B cell (primary cell): ENCODE measurements around the gene MTX2. TPM values are rescaled to one million over a fixed set of nuclear protein-coding genes. Genes with fewer than 3 reads are reported as not detected.

ENCODE experiments used
- ATAC-seq: fragments of 200-7000 bp; cut with Tn5 transposase; one replicate; pipeline ENCODE4 v1.10.0; 2021; ENCODE audit warnings: low read depth, mild to moderate bottlenecking, moderate number of reproducible peaks, moderate library complexity
- CTCF ChIA-PET: fragments of 350-600 bp; sonication (Branson Sonifier 250); formaldehyde crosslinking; loops from one replicate; lab custom pipeline; 2021; ENCODE audit warnings: antibody characterized with exemption, inconsistent platforms; lab: Charles Lee
- POLR2A ChIA-PET: fragments of 350-600 bp; sonication (Branson Sonifier 250); formaldehyde crosslinking; loops from one replicate; lab custom pipeline; 2021; ENCODE audit warnings: antibody characterized with exemption; lab: Charles Lee
- DNase-seq: peaks from one replicate; pipeline ENCODE4 v3.0.0; 2013
- H2AFZ ChIP-seq: 2 replicates; pipeline ENCODE4 v1.6.1; 2012; ENCODE audit warnings: mild to moderate bottlenecking, low read depth, low read length; ENCODE audit not compliant: insufficient read depth, poor library complexity, severe bottlenecking
- H3K27ac ChIP-seq, 2 donors: 1 replicate in 1 of 2; 2 replicates in 1 of 2; pipeline ENCODE4 v1.5.1; 2012 to 2013; ENCODE audit warnings: low read length in 2 of 2, mild to moderate bottlenecking in 2 of 2, moderate library complexity in 1 of 2
- H3K27me3 ChIP-seq, 4 experiments: fragments of 200-600 bp in 1 of 4; sonication (generic) in 1 of 4; replicated peaks in 1 of 4; 1 replicate in 2 of 4; 2 replicates in 2 of 4; pipeline versions ENCODE4 v1.6.1 to v1.7.0; 2013 to 2016; ENCODE audit warnings: low read length in 3 of 4, mild to moderate bottlenecking in 2 of 4, mixed read lengths in 1 of 4, moderate library complexity in 1 of 4; ENCODE audit not compliant: insufficient read depth in 4 of 4, control insufficient read depth in 3 of 4; ENCODE audit errors: control extremely low read depth in 1 of 4
- H3K36me3 ChIP-seq, 2 experiments: replicated peaks in 1 of 2; 1 replicate in 1 of 2; 2 replicates in 1 of 2; pipeline versions ENCODE4 v1.6.1 to v1.7.1; 2013; ENCODE audit warnings: low read length in 1 of 2; ENCODE audit not compliant: insufficient read depth in 2 of 2, control insufficient read depth in 1 of 2; ENCODE audit errors: control extremely low read depth in 1 of 2, extremely low read depth in 1 of 2
- H3K4me1 ChIP-seq, 2 donors: fragments of 200-600 bp in 1 of 2; sonication (generic) in 1 of 2; 1 replicate in 1 of 2; 2 replicates in 1 of 2; pipeline versions ENCODE4 v1.5.1 to v1.6.1; 2013 to 2017; ENCODE audit warnings: low read length in 2 of 2; ENCODE audit not compliant: control insufficient read depth in 2 of 2, insufficient read depth in 2 of 2
- H3K4me2 ChIP-seq: replicated peaks from 2 replicates; pipeline ENCODE3; 2012; ENCODE audit warnings: mild to moderate bottlenecking, low read depth, low read length; ENCODE audit not compliant: poor library complexity, severe bottlenecking
- H3K4me3 ChIP-seq, 5 experiments: fragments of 200-600 bp in 1 of 5; sonication (generic) in 1 of 5; 1 replicate in 3 of 5; 2 replicates in 2 of 5; pipeline versions ENCODE4 v1.5.1 to v1.7.0; 2011 to 2016; ENCODE audit warnings: low read length in 4 of 5, mild to moderate bottlenecking in 4 of 5, low read depth in 2 of 5, control low read depth in 1 of 5, moderate library complexity in 1 of 5; ENCODE audit not compliant: insufficient read depth in 1 of 5; ENCODE audit errors: control extremely low read depth in 1 of 5, extremely low read depth in 1 of 5
- H3K79me2 ChIP-seq: fragments of 200-600 bp; sonication (generic); one replicate; pipeline ENCODE4 v1.6.0; 2016; ENCODE audit warnings: low read length; ENCODE audit not compliant: control insufficient read depth, insufficient read depth
- H3K9ac ChIP-seq: fragments of 200-600 bp; sonication (generic); 2 replicates; pipeline ENCODE4 v1.6.1; 2017; ENCODE audit warnings: mild to moderate bottlenecking, low read length, moderate library complexity
- H3K9me3 ChIP-seq, 3 donors: one replicate each; pipeline versions ENCODE4 v1.6.1 to v1.7.1; 2013; ENCODE audit warnings: low read length in 2 of 3; ENCODE audit not compliant: control insufficient read depth in 2 of 3, insufficient read depth in 1 of 3; ENCODE audit errors: control extremely low read depth in 1 of 3
- H4K20me1 ChIP-seq: 2 replicates; pipeline ENCODE4 v1.6.0; 2012; ENCODE audit warnings: mild to moderate bottlenecking, low read length; ENCODE audit not compliant: insufficient read depth, control insufficient read depth, poor library complexity, severe bottlenecking
- H3K27ac Mint-ChIP-seq: one replicate; pipeline ENCODE4 v1.8.0; 2021; ENCODE audit warnings: mixed read lengths
- H3K27me3 Mint-ChIP-seq: one replicate; pipeline ENCODE4 v1.8.0; 2021; ENCODE audit warnings: mixed read lengths
- H3K4me1 Mint-ChIP-seq: one replicate; pipeline ENCODE4 v1.8.0; 2021; ENCODE audit warnings: mixed read lengths
- H3K4me3 Mint-ChIP-seq: one replicate; pipeline ENCODE4 v1.8.0; 2021; ENCODE audit warnings: mixed read lengths
- H3K9me3 Mint-ChIP-seq: one replicate; pipeline ENCODE4 v1.8.0; 2022; ENCODE audit warnings: mixed read lengths; ENCODE audit not compliant: insufficient read depth
- CTCF ChIP-seq: fragments of 200-600 bp; IDR thresholded peaks from one replicate; pipeline ENCODE4 v1.8.0; 2022; ENCODE audit warnings: antibody characterized with exemption, mild to moderate bottlenecking
- EZH2 ChIP-seq: IDR thresholded peaks from 2 replicates; pipeline ENCODE4 v1.6.1; 2012; ENCODE audit warnings: borderline replicate concordance, low read depth, mild to moderate bottlenecking, moderate library complexity, low read length; ENCODE audit not compliant: insufficient read depth, poor library complexity, severe bottlenecking
- WGBS: methylation state at CpG from one replicate; pipeline ENCODE4 v1.1.5; 2013; ENCODE audit warnings: missing lambda C conversion rate; ENCODE audit not compliant: insufficient coverage; 5-methylcytosine and 5-hydroxymethylcytosine counted together
- intact Hi-C: fragments of 100-400 bp; cut with micrococcal nuclease; formaldehyde crosslinking; loops from one replicate; pipeline ENCODE4 v1.10.0; 2022
- polyA minus RNA-seq: library from RNA; depleted of rRNA, polyadenylated mRNA; stranded (reverse); fragments of >200 nt; gene quantifications from 2 replicates; pipeline ENCODE4 v1.2.3, GENCODE V29; 2012
- polyA plus RNA-seq: library from polyadenylated mRNA; depleted of rRNA; stranded (reverse); fragments of >200 nt; gene quantifications from 2 replicates; pipeline ENCODE4 v1.2.3, GENCODE V29; 2012
- total RNA-seq, 2 donors: library from RNA; stranded (reverse); fragments of 120-200 nt in 1 of 2; gene quantifications; 1 replicate in 1 of 2; 2 replicates in 1 of 2; pipeline versions ENCODE4 v1.2.3 to v1.2.4, GENCODE V29; 2013 to 2022

Gene MTX2
- total RNA-seq (9.5 and 11.5 TPM in 2 replicates), polyA plus RNA-seq (11.2 and 12.0 TPM in 2 replicates), polyA minus RNA-seq (4.3 and 5.4 TPM in 2 replicates)
- total RNA-seq (2013) = 18.9 TPM

- ATAC-seq = peak; percentile 90
- H3K4me1 Mint-ChIP-seq = peaks cover 27% of the 10 kb centered on the region
- Histone ChIP-seq H3K4me3 (peak within 1 kb of the TSS; percentile 57 to 91 (median 86)), H3K4me2 (peak within 1 kb of the TSS; percentile 91), H3K4me1 (peaks cover 9 to 10% of the 10 kb centered on the region in 2 donors), H3K9me3 (no peaks in the 10 kb centered on the region), H3K79me2 (peaks cover 34% of the 10 kb centered on the region), H3K27me3 (no peaks in the 10 kb centered on the region), H2AFZ (peak within 1 kb of the TSS; percentile 89), H3K9ac (peak within 1 kb of the TSS; percentile 81), H3K27ac (peak within 1 kb of the TSS; percentile 59 to 82), H3K36me3 (peaks cover 0 to 2% of the 10 kb centered on the region in 2 experiments), H4K20me1 (peaks cover 3% of the 10 kb centered on the region)
- no peaks in the 10 kb centered on the region for H3K9me3 Mint-ChIP-seq
- TF ChIP-seq CTCF (peak; percentile 14), EZH2 (no peak)
- CTCF ChIA-PET = no interaction called here
- intact Hi-C loops = loop anchor here (10.0 kb wide), 1 partner anchor 225 kb away; no protein-coding TSS in a partner anchor
- peak within 1 kb of the TSS; percentile 93 for H3K27ac Mint-ChIP-seq
- WGBS = under 1% methylated on average over 55 of the region's 58 CpGs
- H3K27me3 Mint-ChIP-seq = no peaks in the 10 kb centered on the region
- peak; percentile 85 for DNase-seq
- POLR2A ChIA-PET = no interaction called here
- peak within 1 kb of the TSS; percentile 99 for H3K4me3 Mint-ChIP-seq
Observed at GRCh38 chr2:176269319-176270099, at the start of gene MTX2. Gene MTX2, plus strand, starts transcription at chr2:176269442. Its CDS starts 188 bp downstream, at chr2:176269630.

- H3K27me3 Mint-ChIP-seq = peaks cover 32% of the 10 kb centered on the region
- no CpG with 5 or more reads among the region's 2 CpGs for WGBS
Observed at GRCh38 chr2:176227874-176228273, 41.4 kb upstream of the MTX2 start.

More at GRCh38 chr2:176227874-176228273, 41.4 kb upstream of the MTX2 start:
- H3K27ac ChIP-seq = no peak overlapping the region
- Mint-ChIP-seq H3K9me3 (no peaks in the 10 kb centered on the region), H3K4me3 (no peak overlapping the region), H3K27ac (no peak overlapping the region), H3K4me1 (no peaks in the 10 kb centered on the region)
- DNase-seq (no peak), ATAC-seq (no peak)
- no peaks in the 10 kb centered on the region for H3K4me1 ChIP-seq
- H3K9me3 ChIP-seq = no peaks in the 10 kb centered on the region
- intact Hi-C loops = no loop called here
- no peaks in the 10 kb centered on the region for H4K20me1 ChIP-seq
- H3K9ac ChIP-seq = no peak overlapping the region
- H3K4me2 ChIP-seq = no peak overlapping the region
- H3K79me2 ChIP-seq = no peaks in the 10 kb centered on the region
- H3K36me3 ChIP-seq = no peaks in the 10 kb centered on the region
- peaks cover 0 to 12% (median 7%) of the 10 kb centered on the region in 4 experiments for H3K27me3 ChIP-seq
- H3K4me3 ChIP-seq = no peak overlapping the region
- TF ChIP-seq EZH2 = no peak
- TF ChIP-seq CTCF = no peak
- ChIA-PET CTCF (no interaction called here), POLR2A (no interaction called here)
- no peak overlapping the region for H2AFZ ChIP-seq
